T-helper 1 cell treated with Interleukin-12 subunit alpha and Interleukin-12 subunit beta and Interleukin-4 antibody, amounts not matched to agents 30 μg/mL and 1 μg/mL, for 36 hours (primary cell): ENCODE data around the gene FGGY.
"Not testable (repeated sequence)": the region's sequence is repeated elsewhere in the genome, so short reads cannot be mapped to it uniquely, and the experiment has no call there.

Experiments used
- H3K27ac Mint-ChIP-seq: one replicate; pipeline ENCODE4 v1.8.0; 2021; ENCODE audit warnings: mild to moderate bottlenecking, mixed read lengths
- H3K27me3 Mint-ChIP-seq: one replicate; pipeline ENCODE4 v1.8.0; 2021; ENCODE audit warnings: low read depth, mixed read lengths
- H3K36me3 Mint-ChIP-seq: one replicate; pipeline ENCODE4 v1.8.0; 2021; ENCODE audit warnings: low read depth, mixed read lengths
- H3K4me1 Mint-ChIP-seq: one replicate; pipeline ENCODE4 v1.8.0; 2021; ENCODE audit warnings: low read depth, mixed read lengths
- H3K4me3 Mint-ChIP-seq: one replicate; pipeline ENCODE4 v1.8.0; 2021; ENCODE audit warnings: mild to moderate bottlenecking, moderate library complexity, mixed read lengths
- H3K9me3 Mint-ChIP-seq: one replicate; pipeline ENCODE4 v1.8.0; 2021; ENCODE audit warnings: mixed read lengths

FGGY gene

GRCh38 chr1:59452026-59452425 is 155.1 kb downstream of the FGGY start:
- H3K9me3 Mint-ChIP-seq, result no peaks in the 10 kb centered on the region
- H3K4me3 Mint-ChIP-seq, result no peak overlapping the region
- no peak overlapping the region for H3K27ac Mint-ChIP-seq
- H3K4me1 Mint-ChIP-seq, result no peaks in the 10 kb centered on the region
- peaks cover 2% of the 10 kb centered on the region for H3K36me3 Mint-ChIP-seq
- H3K27me3 Mint-ChIP-seq, result no peaks in the 10 kb centered on the region

- Mint-ChIP-seq H3K9me3 (no peaks in the 10 kb centered on the region), H3K27me3 (no peaks in the 10 kb centered on the region), H3K4me3 (no peak overlapping the region), H3K27ac (no peak overlapping the region), H3K36me3 (peaks cover 2% of the 10 kb centered on the region), H3K4me1 (no peaks in the 10 kb centered on the region)
These were observed 155.7 kb downstream of the FGGY start for GRCh38 chr1:59452559-59452958.

- Mint-ChIP-seq H3K27me3 (no peaks in the 10 kb centered on the region), H3K36me3 (peaks cover 2% of the 10 kb centered on the region), H3K4me1 (no peaks in the 10 kb centered on the region), H3K9me3 (no peaks in the 10 kb centered on the region), H3K4me3 (no peak overlapping the region), H3K27ac (no peak overlapping the region)
These were observed 156.5 kb downstream of the FGGY start for GRCh38 chr1:59453297-59453968.

- Mint-ChIP-seq H3K4me3 (no peak overlapping the region), H3K27me3 (no peaks in the 10 kb centered on the region), H3K36me3 (peaks cover 2% of the 10 kb centered on the region), H3K27ac (no peak overlapping the region), H3K9me3 (peaks cover 4% of the 10 kb centered on the region), H3K4me1 (no peaks in the 10 kb centered on the region)
These were observed 158.3 kb downstream of the FGGY start for GRCh38 chr1:59455206-59455605.

GRCh38 chr1:59457786-59458185 is 160.9 kb downstream of the FGGY start:
- Mint-ChIP-seq H3K27ac (no peak overlapping the region), H3K9me3 (peaks cover 4% of the 10 kb centered on the region), H3K4me3 (no peak overlapping the region)

GRCh38 chr1:59458884-59459283 is 162.0 kb downstream of the FGGY start:
- H3K4me1 Mint-ChIP-seq, result no peaks in the 10 kb centered on the region
- H3K36me3 Mint-ChIP-seq, result peaks cover under 1% of the 10 kb centered on the region
- peaks cover 4% of the 10 kb centered on the region for H3K9me3 Mint-ChIP-seq
- no peak overlapping the region for H3K27ac Mint-ChIP-seq
- no peak overlapping the region for H3K4me3 Mint-ChIP-seq
- no peaks in the 10 kb centered on the region for H3K27me3 Mint-ChIP-seq

More at GRCh38 chr1:59457786-59458185, 160.9 kb downstream of the FGGY start:
- H3K36me3 Mint-ChIP-seq, result peaks cover 2% of the 10 kb centered on the region
- no peaks in the 10 kb centered on the region for H3K4me1 Mint-ChIP-seq
- H3K27me3 Mint-ChIP-seq, result no peaks in the 10 kb centered on the region

- H3K27me3 Mint-ChIP-seq, H3K27ac Mint-ChIP-seq, H3K4me1 Mint-ChIP-seq, H3K36me3 Mint-ChIP-seq, H3K4me3 Mint-ChIP-seq: not testable (repeated sequence)
- peaks cover 14% of the 10 kb centered on the region for H3K9me3 Mint-ChIP-seq
These were observed 166.0 kb downstream of the FGGY start for GRCh38 chr1:59462942-59463341.

- not testable (repeated sequence) for H3K4me1 Mint-ChIP-seq, H3K36me3 Mint-ChIP-seq, H3K27ac Mint-ChIP-seq, H3K27me3 Mint-ChIP-seq, H3K4me3 Mint-ChIP-seq
- H3K9me3 Mint-ChIP-seq, result peaks cover 22% of the 10 kb centered on the region
These were observed 168.6 kb downstream of the FGGY start for GRCh38 chr1:59465478-59465877.

- Mint-ChIP-seq H3K4me3 (no peak overlapping the region), H3K9me3 (peaks cover 27% of the 10 kb centered on the region), H3K4me1 (no peaks in the 10 kb centered on the region), H3K27me3 (peaks cover 7% of the 10 kb centered on the region), H3K36me3 (peaks cover 9% of the 10 kb centered on the region), H3K27ac (no peak overlapping the region)
These were observed 172.0 kb downstream of the FGGY start for GRCh38 chr1:59468828-59469428.

GRCh38 chr1:59471991-59472570 is 175.2 kb downstream of the FGGY start:
- not testable (repeated sequence) for H3K4me3 Mint-ChIP-seq, H3K27ac Mint-ChIP-seq, H3K27me3 Mint-ChIP-seq
- peaks cover 17% of the 10 kb centered on the region for H3K9me3 Mint-ChIP-seq
- peaks cover 12% of the 10 kb centered on the region for H3K36me3 Mint-ChIP-seq
- H3K4me1 Mint-ChIP-seq, result peaks cover 10% of the 10 kb centered on the region

GRCh38 chr1:59473831-59474230 is 176.9 kb downstream of the FGGY start:
- Mint-ChIP-seq H3K36me3 (peaks cover 12% of the 10 kb centered on the region), H3K27ac (no peak overlapping the region), H3K9me3 (peaks cover 15% of the 10 kb centered on the region), H3K27me3 (no peaks in the 10 kb centered on the region), H3K4me3 (no peak overlapping the region), H3K4me1 (peaks cover 17% of the 10 kb centered on the region)

- peaks cover 12% of the 10 kb centered on the region for H3K36me3 Mint-ChIP-seq
- H3K4me1 Mint-ChIP-seq, result peaks cover 17% of the 10 kb centered on the region
- no peaks in the 10 kb centered on the region for H3K27me3 Mint-ChIP-seq
- peaks cover 11% of the 10 kb centered on the region for H3K9me3 Mint-ChIP-seq
- no peak overlapping the region for H3K27ac Mint-ChIP-seq
- no peak overlapping the region for H3K4me3 Mint-ChIP-seq
These were observed 177.6 kb downstream of the FGGY start for GRCh38 chr1:59474496-59474895.

- no peak overlapping the region for H3K4me3 Mint-ChIP-seq
- peaks cover 17% of the 10 kb centered on the region for H3K4me1 Mint-ChIP-seq
- H3K27me3 Mint-ChIP-seq, result no peaks in the 10 kb centered on the region
- peak overlapping the region; percentile 21 for H3K27ac Mint-ChIP-seq
- peaks cover 5% of the 10 kb centered on the region for H3K9me3 Mint-ChIP-seq
- H3K36me3 Mint-ChIP-seq, result peaks cover 9% of the 10 kb centered on the region
These were observed 178.8 kb downstream of the FGGY start for GRCh38 chr1:59475737-59476136.

GRCh38 chr1:59477286-59477685 is 180.4 kb downstream of the FGGY start:
- H3K4me1 Mint-ChIP-seq, result peaks cover 17% of the 10 kb centered on the region
- no peaks in the 10 kb centered on the region for H3K9me3 Mint-ChIP-seq
- H3K27me3 Mint-ChIP-seq, result no peaks in the 10 kb centered on the region
- H3K27ac Mint-ChIP-seq, result peak overlapping the region; percentile 79
- peaks cover 9% of the 10 kb centered on the region for H3K36me3 Mint-ChIP-seq
- no peak overlapping the region for H3K4me3 Mint-ChIP-seq

- Mint-ChIP-seq H3K27me3 (no peaks in the 10 kb centered on the region), H3K27ac (peak overlapping the region; percentile 79), H3K4me1 (peaks cover 17% of the 10 kb centered on the region), H3K9me3 (no peaks in the 10 kb centered on the region), H3K4me3 (no peak overlapping the region), H3K36me3 (peaks cover 9% of the 10 kb centered on the region)
These were observed 181.0 kb downstream of the FGGY start for GRCh38 chr1:59477867-59478266.
